Fibroblast of pulmonary artery (primary cell): ENCODE data around the gene TMEM132E.

Experiments
- DNase-seq: peaks from one replicate; pipeline ENCODE4 v3.0.0-alpha.2; 2010; ENCODE audit warnings: low read depth
- H3K4me3 ChIP-seq: replicated peaks from 2 replicates; pipeline ENCODE4 v1.5.1; 2011; ENCODE audit warnings: low read depth, mild to moderate bottlenecking, control low read depth, low read length, moderate library complexity
- TF ChIP-seq, protein P1 (sequence below): IDR thresholded peaks from 2 replicates; pipeline ENCODE4 v1.5.1; 2011; ENCODE audit warnings: mild to moderate bottlenecking, control low read depth, low read length, inconsistent platforms; ENCODE audit errors: missing control alignments

Gene TMEM132E

DNA sequence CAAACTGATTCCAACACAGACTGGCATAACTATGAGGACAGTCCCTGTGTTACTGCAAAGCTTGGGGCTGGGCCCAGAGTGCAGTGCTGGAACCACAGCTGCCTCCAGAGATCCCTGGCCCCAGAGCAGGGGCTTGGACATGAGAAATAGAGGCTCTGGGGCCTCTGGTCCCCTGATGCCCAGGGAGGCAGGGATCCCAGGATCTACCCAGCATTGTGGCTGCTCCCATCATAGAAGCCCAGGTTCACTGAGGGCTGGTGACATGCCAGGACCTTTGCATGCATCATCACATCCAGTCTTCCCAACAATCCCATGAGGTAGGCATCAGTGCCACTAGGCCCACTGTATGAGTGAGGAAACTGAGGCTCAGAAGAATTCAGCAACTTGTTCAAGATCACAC lies 95.8 kb downstream of the TMEM132E start:
- no peak for DNase-seq
- TF ChIP-seq, protein P1, sequence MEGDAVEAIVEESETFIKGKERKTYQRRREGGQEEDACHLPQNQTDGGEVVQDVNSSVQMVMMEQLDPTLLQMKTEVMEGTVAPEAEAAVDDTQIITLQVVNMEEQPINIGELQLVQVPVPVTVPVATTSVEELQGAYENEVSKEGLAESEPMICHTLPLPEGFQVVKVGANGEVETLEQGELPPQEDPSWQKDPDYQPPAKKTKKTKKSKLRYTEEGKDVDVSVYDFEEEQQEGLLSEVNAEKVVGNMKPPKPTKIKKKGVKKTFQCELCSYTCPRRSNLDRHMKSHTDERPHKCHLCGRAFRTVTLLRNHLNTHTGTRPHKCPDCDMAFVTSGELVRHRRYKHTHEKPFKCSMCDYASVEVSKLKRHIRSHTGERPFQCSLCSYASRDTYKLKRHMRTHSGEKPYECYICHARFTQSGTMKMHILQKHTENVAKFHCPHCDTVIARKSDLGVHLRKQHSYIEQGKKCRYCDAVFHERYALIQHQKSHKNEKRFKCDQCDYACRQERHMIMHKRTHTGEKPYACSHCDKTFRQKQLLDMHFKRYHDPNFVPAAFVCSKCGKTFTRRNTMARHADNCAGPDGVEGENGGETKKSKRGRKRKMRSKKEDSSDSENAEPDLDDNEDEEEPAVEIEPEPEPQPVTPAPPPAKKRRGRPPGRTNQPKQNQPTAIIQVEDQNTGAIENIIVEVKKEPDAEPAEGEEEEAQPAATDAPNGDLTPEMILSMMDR: no peak
- no peak overlapping the region for H3K4me3 ChIP-seq

DNA sequence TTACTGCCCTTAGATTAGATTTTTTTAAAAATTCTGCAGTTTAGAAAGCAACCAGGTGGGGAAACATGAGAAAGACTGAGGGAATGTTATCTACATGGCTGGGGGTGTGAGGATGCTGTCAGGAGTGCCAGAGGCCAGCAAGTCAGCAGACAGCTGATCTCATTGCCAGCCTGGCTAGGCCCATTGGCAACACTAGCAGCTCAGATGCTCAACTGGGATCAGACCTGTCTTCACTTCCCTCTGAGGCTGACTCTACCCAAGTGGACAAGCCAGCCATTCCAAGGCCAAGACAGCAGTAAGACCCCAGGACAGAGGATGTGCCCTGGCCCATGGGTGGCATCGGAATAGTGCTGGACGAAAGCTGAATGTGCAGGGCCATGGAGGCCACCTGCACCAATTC lies 96.2 kb downstream of the TMEM132E start:
- DNase-seq: no peak
- TF ChIP-seq, protein P1: no peak
- H3K4me3 ChIP-seq: no peak overlapping the region

DNA sequence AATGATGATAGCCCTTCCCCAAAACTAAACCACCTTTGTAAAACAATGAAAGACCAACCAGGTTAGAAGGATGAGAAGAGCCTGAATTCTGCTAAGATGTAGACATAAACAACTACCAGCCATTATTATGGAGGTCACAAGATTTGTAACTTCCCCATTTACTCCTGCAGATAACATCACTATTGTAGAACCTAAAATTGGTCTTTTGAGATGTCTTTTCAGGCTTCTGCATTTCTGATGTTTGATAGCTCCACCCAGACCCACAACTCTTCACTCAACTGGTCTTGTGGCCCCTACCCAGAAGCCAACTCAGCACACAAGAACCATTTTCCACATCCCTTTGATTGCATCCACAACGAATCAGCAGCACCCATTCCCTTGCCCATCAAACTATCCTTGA lies 100.8 kb downstream of the TMEM132E start:
- H3K4me3 ChIP-seq: no peak overlapping the region
- TF ChIP-seq, protein P1: no peak

DNA sequence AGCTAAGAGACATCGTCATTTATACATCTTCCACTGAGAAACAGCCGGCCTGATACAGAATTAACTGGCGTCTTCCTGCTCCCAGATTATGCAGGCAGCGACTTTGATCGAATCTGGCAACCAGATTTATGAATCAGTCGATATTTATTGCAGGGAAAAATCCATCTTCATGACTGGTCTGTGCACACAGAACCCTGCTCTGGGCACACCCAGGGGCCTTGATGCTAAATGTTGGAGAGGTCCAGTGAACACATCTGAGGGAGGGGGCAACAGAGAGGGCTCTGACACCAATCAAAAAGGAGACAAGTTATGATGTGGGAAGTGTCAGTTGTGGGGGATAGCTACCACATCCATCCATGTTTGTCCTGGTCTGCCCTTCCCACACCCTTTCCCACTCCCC lies 102.9 kb downstream of the TMEM132E start:
- H3K4me3 ChIP-seq: no peak overlapping the region
- TF ChIP-seq, protein P1: no peak
- no peak for DNase-seq

More for the DNA sequence above, 100.8 kb downstream of the TMEM132E start:
- no peak for DNase-seq

DNA sequence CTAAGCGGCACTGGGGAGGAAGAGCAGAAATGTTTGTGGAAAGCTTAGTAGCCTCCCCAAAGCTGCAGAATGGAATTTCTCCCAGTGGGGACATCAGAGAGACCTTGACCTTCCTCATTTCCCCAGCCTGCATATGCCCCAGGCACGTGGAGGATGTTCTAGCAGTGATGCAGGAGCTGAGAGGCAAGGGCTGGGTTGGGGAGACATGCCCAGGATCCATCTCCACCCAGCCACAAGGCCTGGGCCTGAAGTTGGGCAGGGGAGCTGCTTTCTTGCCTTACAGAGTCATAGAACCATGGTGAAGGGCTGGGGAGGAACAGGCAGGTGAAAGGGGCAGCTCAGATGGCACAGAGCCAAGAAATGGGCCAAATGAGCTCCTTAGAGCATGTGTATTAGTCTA lies 104.0 kb downstream of the TMEM132E start:
- TF ChIP-seq, protein P1: no peak
- DNase-seq: no peak
- H3K4me3 ChIP-seq: no peak overlapping the region
